LNCAP (cell line): ENCODE data around the gene ZFPM1.

Experiments used
- CTCF ChIP-seq: fragments of 450-650 bp; IDR thresholded peaks from 2 replicates; pipeline ENCODE4 v1.5.1; 2017; ENCODE audit warnings: mild to moderate bottlenecking

ZFPM1 gene

GRCh38 chr16:88408561-88409142 lies 44.4 kb upstream of the ZFPM1 start:
- TF ChIP-seq CTCF, result no peak

- TF ChIP-seq CTCF, result no peak
Observed at GRCh38 chr16:88409296-88410065, 43.6 kb upstream of the ZFPM1 start.

GRCh38 chr16:88411951-88412576 lies 41.0 kb upstream of the ZFPM1 start:
- no peak for TF ChIP-seq CTCF

GRCh38 chr16:88412766-88413165 lies 40.3 kb upstream of the ZFPM1 start:
- TF ChIP-seq CTCF, result no peak

- TF ChIP-seq CTCF, result no peak
Observed at GRCh38 chr16:88413231-88413630, 39.8 kb upstream of the ZFPM1 start.

GRCh38 chr16:88413631-88414030 lies 39.4 kb upstream of the ZFPM1 start:
- no peak for TF ChIP-seq CTCF

GRCh38 chr16:88414521-88415380 lies 38.3 kb upstream of the ZFPM1 start:
- TF ChIP-seq CTCF, result no peak
